HepG2 (cell line): ENCODE measurements around the gene TCEAL8. TPM values are rescaled to one million over a fixed set of nuclear protein-coding genes. Genes with fewer than 3 reads are reported as not detected.
A peak's percentile ranks its signal among the peaks of the same experiment; 100 is the strongest.

ENCODE experiments used
- GABPA ChIP-seq, 2 experiments: IDR thresholded peaks; 2 replicates each; pipeline ENCODE4 v1.6.1; 2011 to 2016; ENCODE audit warnings: low read depth in 2 of 2, low read length in 1 of 2, missing biosample characterization in 1 of 2, missing genetic modification characterization in 1 of 2
- MAX ChIP-seq: IDR thresholded peaks from 2 replicates; pipeline ENCODE4 v1.6.1; 2012; ENCODE audit warnings: inconsistent platforms
- PAXIP1 ChIP-seq: sonication (generic); formaldehyde crosslinking; conservative IDR thresholded peaks from 2 replicates; pipeline ENCODE4 v1.4.0; 2020; ENCODE audit warnings: mild to moderate bottlenecking, missing genetic modification reagents, moderate library complexity
- PITX1 ChIP-seq: sonication (generic); formaldehyde crosslinking; IDR thresholded peaks from 2 replicates; pipeline ENCODE4 v1.5.1; 2020; ENCODE audit warnings: mild to moderate bottlenecking, missing genetic modification reagents
- SP5 ChIP-seq: IDR thresholded peaks from 2 replicates; pipeline ENCODE4 v1.6.1; 2016; ENCODE audit warnings: low read depth, borderline replicate concordance
- ZNF280D ChIP-seq: sonication (generic); formaldehyde crosslinking; IDR thresholded peaks from 2 replicates; pipeline ENCODE4 v1.5.1; 2020; ENCODE audit warnings: mild to moderate bottlenecking, missing genetic modification reagents
- ZNF547 ChIP-seq: sonication (generic); formaldehyde crosslinking; IDR thresholded peaks from 2 replicates; pipeline ENCODE4 v1.5.1; 2020; ENCODE audit warnings: mild to moderate bottlenecking, missing genetic modification reagents
- ZNF644 ChIP-seq: IDR thresholded peaks from 2 replicates; pipeline ENCODE4 v1.6.1; 2016; ENCODE audit warnings: low read depth
- polyA plus RNA-seq, 8 experiments: library from polyadenylated mRNA; depleted of rRNA in 3 of 8; stranded (reverse) in 7 of 8; unstranded in 1 of 8; fragments of >200 nt; fragmentation: Illumina TruSeq in 4 of 8; extraction: Trizol in 4 of 8; gene quantifications; 2 replicates each; pipeline versions ENCODE4 v1.2.1 to v1.2.3, GENCODE V29; 2011 to 2016; ENCODE audit warnings: low read depth in 4 of 8, missing spikeins in 1 of 8, mixed read lengths in 1 of 8; ENCODE audit not compliant: insufficient read depth in 1 of 8
- total RNA-seq, 5 experiments: library from RNA; depleted of rRNA; stranded (reverse); fragments of >200 nt; fragmentation: Illumina TruSeq; extraction: Trizol; gene quantifications; 2 replicates each; pipeline ENCODE4 v1.2.3, GENCODE V29; 2016; ENCODE audit warnings: low read depth in 1 of 5

The TCEAL8 gene
- total and polyA plus RNA-seq, 2 of the 13 experiments (the other 11 are each of a cell fraction or from before 2014, with no cell fraction given): 20.0 to 40.8 TPM

GRCh38 chrX:103254171-103254824 is 657 bp downstream of the TCEAL8 start (continued):
- peak; percentile 64 for TF ChIP-seq PAXIP1 (CRISPR knock-in tag)
- peak; percentile 37; the same call in 1 of the 2 replicates for TF ChIP-seq SP5 (CRISPR knock-in tag)
- peak; percentile 71; the same call in 1 of the 2 replicates for TF ChIP-seq PITX1 (CRISPR knock-in tag)
- no peak for TF ChIP-seq ZNF644 (CRISPR knock-in tag)
- peak; percentile 40; the same call in 1 of the 2 replicates for TF ChIP-seq ZNF280D (CRISPR knock-in tag)
- TF ChIP-seq MAX: no peak
- TF ChIP-seq GABPA (IDR thresholded peaks at IDR 0.05; ENCODE audit: low read depth, low read length): peak; percentile 36
- peak; percentile 61 for TF ChIP-seq GABPA (CRISPR knock-in tag; IDR thresholded peaks at IDR 0.05; ENCODE audit: low read depth)
- TF ChIP-seq ZNF547 (CRISPR knock-in tag): 0 out of 2 replicates have a peak, but pooled peaks have one; percentile 11
